Stimulated activated naive CD8-positive, alpha-beta T cell treated with anti-CD3 and anti-CD28 coated beads, Interleukin-15, Interleukin-2, amounts not matched to agents 100 ng/mL and 50 ng/mL, for 24 hours (primary cell): ENCODE results near the gene ALK.

Experiments
- H3K27ac Mint-ChIP-seq: one replicate; pipeline ENCODE4 v1.8.0; 2021; ENCODE audit warnings: mild to moderate bottlenecking, mixed read lengths
- H3K27me3 Mint-ChIP-seq: one replicate; pipeline ENCODE4 v1.8.0; 2021; ENCODE audit warnings: mixed read lengths
- H3K36me3 Mint-ChIP-seq: one replicate; pipeline ENCODE4 v1.8.0; 2021; ENCODE audit warnings: low read depth, mixed read lengths
- H3K4me1 Mint-ChIP-seq: one replicate; pipeline ENCODE4 v1.8.0; 2021; ENCODE audit warnings: low read depth, mixed read lengths
- H3K4me3 Mint-ChIP-seq: one replicate; pipeline ENCODE4 v1.8.0; 2021; ENCODE audit warnings: mild to moderate bottlenecking, mixed read lengths
- H3K9me3 Mint-ChIP-seq: one replicate; pipeline ENCODE4 v1.8.0; 2021; ENCODE audit warnings: mixed read lengths

ALK gene

DNA sequence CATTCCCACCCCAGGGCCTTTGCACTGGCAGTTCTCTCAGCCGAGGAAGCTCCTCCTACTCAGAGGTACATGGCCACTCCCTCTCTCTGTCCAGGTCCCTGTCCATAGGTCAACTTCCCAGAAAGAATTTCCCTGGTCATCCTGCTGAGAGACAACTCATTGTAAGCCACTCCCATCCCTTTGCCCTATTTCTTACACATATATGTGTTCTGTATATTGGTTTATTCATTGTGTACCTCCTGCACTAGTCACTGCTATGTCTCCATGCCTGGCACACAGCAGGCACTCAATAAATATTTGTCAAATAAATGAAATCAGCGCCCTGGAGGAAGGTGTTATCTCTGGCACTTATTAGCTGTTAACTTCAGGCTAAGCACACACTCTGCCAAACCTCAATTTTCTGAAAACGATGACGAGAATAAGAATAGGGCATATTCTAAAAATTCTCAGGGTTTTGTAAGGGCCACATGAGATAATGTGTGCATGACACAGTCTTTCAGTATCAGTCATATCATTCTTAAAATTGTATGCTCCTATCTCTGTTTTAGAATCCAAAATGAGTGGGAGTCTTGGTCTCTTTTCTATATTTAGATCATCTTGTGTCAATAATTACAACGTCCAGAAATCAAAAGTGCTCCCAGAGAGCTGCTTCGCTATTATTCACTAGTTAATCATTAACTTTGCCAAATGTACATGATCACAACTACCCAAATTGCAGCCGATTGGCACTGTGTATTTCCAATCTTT lies 198.0 kb downstream of the ALK start:
- Mint-ChIP-seq H3K27ac (no peak overlapping the region), H3K36me3 (no peaks in the 10 kb centered on the region), H3K4me1 (no peaks in the 10 kb centered on the region), H3K27me3 (no peaks in the 10 kb centered on the region), H3K4me3 (no peak overlapping the region), H3K9me3 (no peaks in the 10 kb centered on the region)

DNA sequence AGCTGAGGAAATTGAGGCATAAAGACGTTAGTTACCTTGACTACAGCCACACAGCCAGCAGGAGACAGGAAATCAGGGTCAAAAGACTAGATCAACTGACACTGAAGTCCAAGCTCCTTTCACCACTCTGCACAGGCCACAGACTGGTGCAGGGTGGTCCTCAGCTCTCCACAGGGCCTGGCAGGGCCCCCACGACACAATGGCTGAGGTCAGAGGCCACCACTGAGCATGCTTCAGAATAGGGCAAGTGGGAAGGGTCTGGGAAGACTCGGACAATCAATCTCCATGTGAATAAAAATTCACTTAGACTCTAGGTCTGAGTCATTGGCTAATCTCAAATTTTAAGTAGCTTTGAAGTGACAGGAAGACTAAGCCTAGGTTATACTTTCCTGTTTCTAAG lies 201.7 kb downstream of the ALK start:
- H3K9me3 Mint-ChIP-seq, result no peaks in the 10 kb centered on the region
- H3K27me3 Mint-ChIP-seq, result no peaks in the 10 kb centered on the region
- H3K27ac Mint-ChIP-seq, result no peak overlapping the region
- H3K4me3 Mint-ChIP-seq, result no peak overlapping the region
- no peaks in the 10 kb centered on the region for H3K36me3 Mint-ChIP-seq
- no peaks in the 10 kb centered on the region for H3K4me1 Mint-ChIP-seq

DNA sequence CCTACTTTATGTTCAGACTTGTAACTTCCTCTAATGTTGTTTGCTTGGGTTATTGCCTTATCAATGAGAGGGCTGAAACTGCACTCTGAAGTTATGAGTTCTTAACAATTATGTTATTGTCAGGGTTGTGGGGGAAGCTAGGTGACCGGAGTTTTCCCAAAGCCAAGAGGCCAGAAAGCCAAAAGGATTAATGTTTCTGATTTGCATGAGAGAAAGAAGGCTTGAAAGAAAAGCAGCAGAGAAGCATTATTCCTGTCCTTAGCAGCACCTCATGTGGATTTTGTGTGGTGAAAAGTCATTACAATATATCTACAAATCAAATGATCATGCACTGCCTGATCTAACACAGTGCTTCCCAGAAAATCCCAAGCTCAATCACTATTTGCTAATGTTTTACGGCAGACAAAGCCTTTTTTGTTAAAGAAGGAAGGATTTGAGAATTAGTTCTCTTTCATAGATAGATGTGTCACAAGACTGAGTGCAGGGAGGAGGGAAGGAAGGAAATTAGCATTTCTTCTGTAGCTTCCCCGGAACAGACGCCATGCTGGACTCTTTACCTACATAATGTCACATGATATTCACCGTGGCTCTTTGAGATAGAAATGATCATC lies 203.2 kb downstream of the ALK start:
- H3K4me1 Mint-ChIP-seq, result no peaks in the 10 kb centered on the region
- no peaks in the 10 kb centered on the region for H3K27me3 Mint-ChIP-seq
- H3K27ac Mint-ChIP-seq, result no peak overlapping the region
- H3K9me3 Mint-ChIP-seq, result no peaks in the 10 kb centered on the region
- no peaks in the 10 kb centered on the region for H3K36me3 Mint-ChIP-seq
- no peak overlapping the region for H3K4me3 Mint-ChIP-seq

DNA sequence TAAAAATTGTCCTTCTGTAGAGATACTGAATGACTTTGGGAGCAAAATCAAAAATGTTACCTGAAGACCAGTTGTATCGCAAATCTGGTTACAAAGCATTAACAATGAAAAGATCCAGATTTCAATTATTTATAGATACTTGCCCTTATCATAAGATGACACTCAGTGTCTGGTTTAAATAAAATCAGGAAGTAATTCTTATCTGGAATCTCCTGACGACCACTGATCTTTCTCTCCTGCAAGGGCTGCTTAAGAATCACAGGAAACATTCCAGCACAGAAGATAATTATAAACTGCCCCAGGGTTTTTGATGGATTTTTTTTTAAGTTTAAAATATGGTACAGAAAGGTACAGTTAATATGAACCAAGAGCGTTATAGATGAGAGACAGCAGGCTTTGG lies 205.7 kb downstream of the ALK start:
- Mint-ChIP-seq H3K4me1 (no peaks in the 10 kb centered on the region), H3K36me3 (no peaks in the 10 kb centered on the region), H3K27ac (no peak overlapping the region), H3K9me3 (no peaks in the 10 kb centered on the region), H3K27me3 (peaks cover 9% of the 10 kb centered on the region), H3K4me3 (no peak overlapping the region)

DNA sequence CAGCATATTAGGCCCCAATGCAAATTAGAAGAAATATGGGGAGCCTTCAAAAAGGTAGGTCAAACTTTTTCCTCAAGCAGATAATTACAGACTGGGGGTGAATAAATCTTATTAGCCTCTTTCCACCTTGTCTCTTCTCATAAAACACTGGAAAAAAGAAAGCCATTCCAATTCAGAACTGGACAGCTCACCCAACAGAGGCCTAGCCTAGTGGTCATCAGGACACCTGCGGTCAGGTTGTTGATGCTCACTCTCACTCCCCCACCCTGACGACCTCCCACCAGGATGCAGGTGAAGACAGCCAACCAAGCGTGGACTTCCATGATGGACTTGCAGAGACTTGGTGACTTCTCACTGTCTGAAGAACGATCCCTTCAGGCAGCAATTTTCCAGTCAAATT lies 207.1 kb downstream of the ALK start:
- H3K27me3 Mint-ChIP-seq, result peaks cover 9% of the 10 kb centered on the region
- no peak overlapping the region for H3K27ac Mint-ChIP-seq
- H3K4me3 Mint-ChIP-seq, result no peak overlapping the region
- H3K4me1 Mint-ChIP-seq, result no peaks in the 10 kb centered on the region
- H3K9me3 Mint-ChIP-seq, result no peaks in the 10 kb centered on the region
- H3K36me3 Mint-ChIP-seq, result no peaks in the 10 kb centered on the region

DNA sequence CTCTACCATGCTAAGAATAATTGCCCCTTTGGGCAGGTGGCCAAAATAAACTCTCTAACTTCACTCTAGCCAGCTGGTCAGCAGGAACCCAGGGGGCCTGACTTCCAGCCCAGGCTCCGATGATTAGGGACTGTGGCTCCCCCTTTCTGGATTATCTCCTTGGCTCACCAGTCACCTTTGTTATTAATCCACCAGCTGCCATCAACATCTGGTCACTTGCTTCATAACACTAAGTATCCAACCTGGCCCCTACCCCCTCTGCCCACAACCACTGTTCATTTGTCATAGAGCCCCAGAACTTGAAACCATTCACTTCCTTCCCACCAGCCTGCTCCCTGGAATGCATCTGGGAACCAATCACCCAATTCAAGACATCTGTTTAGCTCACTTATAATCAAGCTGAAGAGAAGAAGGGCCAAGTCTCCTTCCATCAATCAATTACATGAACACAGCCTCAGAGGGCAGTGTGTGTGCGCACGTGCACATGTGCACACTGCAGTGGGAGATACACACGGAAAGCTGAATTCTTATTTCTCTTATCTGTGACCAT lies 215.1 kb downstream of the ALK start:
- no peaks in the 10 kb centered on the region for H3K36me3 Mint-ChIP-seq
- H3K4me3 Mint-ChIP-seq, result no peak overlapping the region
- H3K9me3 Mint-ChIP-seq, result no peaks in the 10 kb centered on the region
- no peaks in the 10 kb centered on the region for H3K4me1 Mint-ChIP-seq
- no peak overlapping the region for H3K27ac Mint-ChIP-seq
- no peaks in the 10 kb centered on the region for H3K27me3 Mint-ChIP-seq

DNA sequence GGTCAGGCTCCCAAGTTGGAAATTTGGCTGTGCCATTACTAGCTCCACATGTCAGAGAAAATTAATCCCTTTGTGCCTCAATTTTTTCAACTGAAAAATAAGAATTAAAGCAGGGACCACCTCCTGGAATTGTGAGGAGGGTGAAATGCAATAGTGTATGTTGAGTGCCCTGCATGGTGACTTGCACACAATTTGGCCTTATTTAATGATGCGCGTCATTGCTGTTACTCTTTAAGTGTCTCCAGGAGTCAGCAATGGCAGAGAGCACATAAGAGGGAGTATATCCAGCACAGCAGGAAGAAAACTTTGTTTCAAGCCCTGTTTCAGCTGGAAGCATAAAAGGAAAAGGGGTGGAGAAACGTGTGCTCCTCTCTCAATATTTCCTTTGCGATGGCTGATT lies 215.8 kb downstream of the ALK start:
- H3K4me3 Mint-ChIP-seq, result no peak overlapping the region
- no peaks in the 10 kb centered on the region for H3K4me1 Mint-ChIP-seq
- no peaks in the 10 kb centered on the region for H3K36me3 Mint-ChIP-seq
- H3K9me3 Mint-ChIP-seq, result no peaks in the 10 kb centered on the region
- H3K27ac Mint-ChIP-seq, result no peak overlapping the region
- no peaks in the 10 kb centered on the region for H3K27me3 Mint-ChIP-seq

DNA sequence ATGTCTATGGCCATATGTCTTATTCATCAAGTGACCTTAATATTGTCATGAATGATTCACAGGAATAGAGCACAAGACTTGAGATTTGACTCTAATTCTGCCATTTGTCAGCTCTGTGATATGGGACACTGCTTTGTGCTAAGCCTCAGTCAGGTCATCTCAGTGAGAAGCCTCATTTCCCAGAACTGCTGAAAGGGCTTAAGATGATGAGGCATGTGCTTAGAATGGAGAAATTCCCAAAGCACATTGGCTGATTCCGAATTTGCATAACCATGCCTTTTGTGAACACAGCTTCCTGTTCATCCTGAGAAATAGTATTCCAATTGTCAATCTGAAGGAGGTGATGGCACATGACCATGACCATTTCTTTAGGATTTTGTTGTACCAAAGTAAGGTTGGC lies 218.1 kb downstream of the ALK start:
- no peaks in the 10 kb centered on the region for H3K9me3 Mint-ChIP-seq
- H3K36me3 Mint-ChIP-seq, result no peaks in the 10 kb centered on the region
- no peaks in the 10 kb centered on the region for H3K27me3 Mint-ChIP-seq
- no peaks in the 10 kb centered on the region for H3K4me1 Mint-ChIP-seq
- no peak overlapping the region for H3K27ac Mint-ChIP-seq
- no peak overlapping the region for H3K4me3 Mint-ChIP-seq

DNA sequence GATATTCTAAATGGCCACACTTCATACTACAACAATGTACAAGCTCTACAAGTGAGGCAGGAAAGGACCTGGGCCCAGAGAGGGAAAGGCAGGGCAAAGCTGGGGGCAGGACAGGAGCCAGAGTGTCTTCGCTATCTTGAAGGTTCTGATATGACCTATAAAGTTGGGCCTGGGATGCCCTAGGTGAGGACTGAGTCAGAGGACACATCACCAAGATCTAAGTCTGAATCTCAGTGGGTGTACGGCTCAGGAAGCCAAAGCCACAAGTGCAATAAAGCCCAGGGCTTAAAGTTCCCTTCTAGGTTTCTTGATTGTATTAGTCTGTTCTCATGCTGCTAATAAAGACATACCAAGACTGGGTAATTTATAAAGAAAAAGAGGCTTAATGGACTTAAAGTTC lies 219.1 kb downstream of the ALK start:
- no peaks in the 10 kb centered on the region for H3K27me3 Mint-ChIP-seq
- H3K4me1 Mint-ChIP-seq, result no peaks in the 10 kb centered on the region
- no peak overlapping the region for H3K27ac Mint-ChIP-seq
- no peak overlapping the region for H3K4me3 Mint-ChIP-seq
- no peaks in the 10 kb centered on the region for H3K36me3 Mint-ChIP-seq
- no peaks in the 10 kb centered on the region for H3K9me3 Mint-ChIP-seq

DNA sequence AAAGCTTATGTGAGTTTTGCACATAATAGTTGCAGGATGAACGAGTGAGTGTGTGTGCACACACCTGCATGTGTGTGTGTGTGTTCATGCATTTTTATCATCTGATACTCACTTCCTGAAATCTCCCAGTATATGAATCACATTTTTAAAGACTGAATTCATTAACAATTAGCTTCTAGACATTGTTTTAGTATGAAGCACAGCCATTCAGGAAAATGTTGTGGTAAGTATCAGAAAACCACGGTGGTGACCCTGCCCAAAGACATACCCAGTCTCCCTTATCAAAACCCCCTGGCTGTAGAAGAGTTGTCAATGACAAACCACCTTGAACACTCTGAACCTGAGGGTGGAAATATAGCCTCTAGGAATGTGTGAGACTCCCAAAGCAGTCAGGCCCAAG lies 220.8 kb downstream of the ALK start:
- H3K27me3 Mint-ChIP-seq, result no peaks in the 10 kb centered on the region
- no peaks in the 10 kb centered on the region for H3K4me1 Mint-ChIP-seq

DNA sequence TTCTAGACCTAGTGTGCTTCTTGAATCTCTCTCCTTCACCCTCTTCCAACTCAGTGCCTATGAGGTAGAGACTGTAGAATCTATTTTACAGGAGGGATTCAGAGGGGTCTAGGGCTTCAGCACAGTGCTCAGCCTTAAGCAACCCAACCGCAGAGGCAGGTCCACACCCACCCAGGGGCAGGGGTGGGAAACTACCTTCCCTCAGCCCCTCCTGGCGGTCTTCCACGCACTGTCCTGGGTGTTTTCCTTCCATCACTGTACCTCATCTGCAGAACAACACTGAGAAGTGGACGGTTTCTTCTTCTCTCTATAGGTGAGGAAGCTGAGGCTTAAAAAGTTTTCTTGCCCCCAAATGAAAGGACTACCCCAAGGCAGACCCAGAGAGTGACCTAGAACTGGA lies 222.3 kb downstream of the ALK start:
- Mint-ChIP-seq H3K27ac (no peak overlapping the region), H3K27me3 (no peaks in the 10 kb centered on the region), H3K36me3 (no peaks in the 10 kb centered on the region), H3K4me1 (no peaks in the 10 kb centered on the region), H3K9me3 (no peaks in the 10 kb centered on the region), H3K4me3 (no peak overlapping the region)

More for the DNA sequence above, 220.8 kb downstream of the ALK start:
- Mint-ChIP-seq H3K9me3 (no peaks in the 10 kb centered on the region), H3K27ac (no peak overlapping the region), H3K4me3 (no peak overlapping the region), H3K36me3 (no peaks in the 10 kb centered on the region)

DNA sequence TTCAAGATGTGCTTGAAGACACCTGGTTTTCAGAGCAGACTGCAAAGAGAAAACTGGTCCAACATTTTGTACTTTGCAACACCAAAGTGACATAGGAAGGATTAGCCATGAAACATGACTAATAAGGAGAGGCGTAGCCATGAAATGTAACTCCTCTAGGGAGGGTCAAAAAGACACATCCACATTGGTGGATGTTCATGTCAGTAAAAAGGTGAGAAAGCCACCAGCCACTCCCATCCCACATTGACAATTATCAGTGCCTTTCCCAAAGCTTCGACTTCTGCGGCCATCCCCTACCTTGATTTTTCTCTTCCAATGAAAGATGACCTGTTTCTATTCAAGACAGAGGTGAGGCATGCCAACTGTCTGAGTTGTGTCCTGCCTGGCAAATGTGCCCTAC lies 223.2 kb downstream of the ALK start:
- H3K27ac Mint-ChIP-seq, result no peak overlapping the region
- no peak overlapping the region for H3K4me3 Mint-ChIP-seq
- no peaks in the 10 kb centered on the region for H3K4me1 Mint-ChIP-seq
- H3K27me3 Mint-ChIP-seq, result no peaks in the 10 kb centered on the region
- H3K36me3 Mint-ChIP-seq, result no peaks in the 10 kb centered on the region
- H3K9me3 Mint-ChIP-seq, result no peaks in the 10 kb centered on the region

DNA sequence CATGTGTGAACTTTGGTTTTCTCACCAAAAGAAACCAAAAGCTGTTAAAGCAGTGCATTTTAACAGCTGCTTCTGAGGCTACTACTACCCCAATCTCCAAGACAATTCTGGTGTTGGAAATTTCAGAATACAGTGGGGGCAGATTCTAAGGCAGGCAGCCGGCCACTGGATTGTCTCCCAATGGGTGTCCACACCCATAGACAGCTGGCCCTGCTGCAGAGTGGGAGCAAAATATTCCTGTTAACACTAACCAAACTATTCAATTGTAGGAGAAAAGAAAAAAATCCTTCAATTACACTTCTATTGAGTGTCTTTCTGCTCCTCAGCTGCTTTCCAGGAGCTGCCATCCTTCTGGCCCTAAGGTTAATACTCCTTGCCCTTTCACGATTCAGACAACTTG lies 223.7 kb downstream of the ALK start:
- no peak overlapping the region for H3K4me3 Mint-ChIP-seq
- H3K27ac Mint-ChIP-seq, result no peak overlapping the region
- H3K9me3 Mint-ChIP-seq, result no peaks in the 10 kb centered on the region
- H3K4me1 Mint-ChIP-seq, result no peaks in the 10 kb centered on the region
- H3K36me3 Mint-ChIP-seq, result no peaks in the 10 kb centered on the region
- H3K27me3 Mint-ChIP-seq, result no peaks in the 10 kb centered on the region

DNA sequence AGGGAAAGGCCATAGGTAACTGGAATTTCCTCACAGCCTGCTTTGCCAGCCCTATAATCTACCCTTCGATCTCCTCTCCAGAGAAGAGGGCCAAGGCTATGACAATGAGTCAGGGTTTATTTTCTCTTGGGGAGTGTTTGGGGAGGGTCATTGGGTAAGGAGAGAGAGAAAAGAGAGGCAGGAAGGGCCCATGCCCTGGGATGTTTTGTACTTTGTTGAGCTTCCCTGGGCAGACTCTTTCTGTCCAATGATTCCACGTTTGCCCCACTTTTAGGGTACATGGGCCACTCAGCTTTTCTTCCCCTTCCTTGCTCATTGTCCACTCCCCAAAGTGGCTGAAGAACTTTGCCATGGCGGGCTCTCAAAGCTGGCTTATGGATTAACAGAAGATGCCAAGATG lies 224.2 kb downstream of the ALK start:
- Mint-ChIP-seq H3K36me3 (no peaks in the 10 kb centered on the region), H3K4me1 (no peaks in the 10 kb centered on the region), H3K9me3 (no peaks in the 10 kb centered on the region), H3K27ac (no peak overlapping the region), H3K4me3 (no peak overlapping the region), H3K27me3 (no peaks in the 10 kb centered on the region)

DNA sequence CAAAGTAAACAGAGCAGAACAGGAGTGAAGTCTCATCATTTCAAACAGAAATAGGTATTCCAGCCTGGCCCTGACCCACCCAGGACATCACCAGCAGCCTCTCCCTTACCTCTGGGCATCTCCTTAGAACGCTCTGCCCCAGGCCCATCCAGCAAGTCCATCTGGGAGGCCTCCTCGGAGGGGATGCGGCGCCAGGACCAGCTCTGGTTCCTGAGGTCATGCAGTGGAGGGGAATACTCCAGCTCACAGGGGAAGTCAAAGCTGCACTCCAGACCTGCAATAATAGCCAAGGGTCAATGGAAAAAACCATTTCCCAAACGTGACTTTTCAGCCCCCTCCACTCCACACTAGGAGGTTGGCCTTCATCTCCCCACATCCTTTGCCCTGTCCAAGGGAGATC lies 226.6 kb downstream of the ALK start:
- H3K36me3 Mint-ChIP-seq, result no peaks in the 10 kb centered on the region
- no peaks in the 10 kb centered on the region for H3K27me3 Mint-ChIP-seq
- H3K4me1 Mint-ChIP-seq, result no peaks in the 10 kb centered on the region
- H3K9me3 Mint-ChIP-seq, result no peaks in the 10 kb centered on the region
- no peak overlapping the region for H3K27ac Mint-ChIP-seq
- H3K4me3 Mint-ChIP-seq, result no peak overlapping the region
